HG03025 (cell line): ENCODE results near the gene SLC4A1.

Experiments
- ATAC-seq: cut with Tn5 transposase; IDR thresholded peaks from one replicate; pipeline ENCODE4 v1.9.1; 2021; ENCODE audit warnings: mild to moderate bottlenecking, moderate library complexity; ENCODE audit not compliant: unreplicated experiment, low FRiP score

The SLC4A1 gene

DNA sequence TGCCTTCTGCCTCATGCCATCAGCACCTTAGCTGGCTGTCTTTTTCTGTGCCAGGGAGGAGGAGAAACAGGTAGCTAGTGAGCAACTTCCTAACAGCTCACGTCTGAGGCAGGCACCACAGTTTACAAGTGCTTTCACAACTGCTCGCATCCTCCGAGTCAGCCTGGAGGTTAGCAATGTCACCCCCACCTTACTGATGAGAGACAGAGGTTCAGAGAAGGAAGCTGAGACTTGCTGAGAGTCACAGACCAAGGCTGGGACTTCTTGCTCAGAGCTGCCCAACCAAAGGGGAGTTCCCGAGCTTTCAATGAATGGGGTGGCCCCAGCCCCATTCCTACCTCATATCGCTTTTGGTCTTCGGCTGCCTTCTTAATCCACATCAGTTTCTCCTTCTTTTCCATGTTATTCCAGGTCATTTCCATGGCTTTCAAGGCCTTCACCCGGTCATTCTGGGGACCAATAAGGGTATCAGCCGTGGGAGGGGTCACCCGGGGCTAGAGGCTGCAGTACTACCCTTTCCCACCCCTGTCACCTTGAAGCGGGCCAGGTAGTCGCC, 58.1 kb downstream of the SLC4A1 start:
- no peak for ATAC-seq

DNA sequence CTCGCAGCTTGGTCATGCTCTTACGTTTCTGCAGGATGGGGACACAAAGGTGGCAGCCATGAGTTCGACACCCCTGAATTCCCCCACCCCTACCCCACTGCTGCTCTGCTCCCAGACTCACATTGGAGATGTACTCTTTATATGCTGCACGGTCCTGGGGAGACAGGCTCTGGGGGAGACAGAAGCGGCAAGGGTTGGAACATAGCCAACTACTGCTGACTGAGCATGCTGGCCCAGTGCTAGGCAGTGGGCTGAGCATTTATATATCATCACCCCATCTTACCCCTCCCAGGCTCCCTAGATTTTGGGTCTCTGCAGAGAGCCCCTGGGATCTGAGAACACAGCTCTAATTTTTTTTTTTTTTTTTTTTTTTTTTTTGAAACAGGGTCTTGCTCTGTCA, 60.2 kb downstream of the SLC4A1 start:
- no peak for ATAC-seq

DNA sequence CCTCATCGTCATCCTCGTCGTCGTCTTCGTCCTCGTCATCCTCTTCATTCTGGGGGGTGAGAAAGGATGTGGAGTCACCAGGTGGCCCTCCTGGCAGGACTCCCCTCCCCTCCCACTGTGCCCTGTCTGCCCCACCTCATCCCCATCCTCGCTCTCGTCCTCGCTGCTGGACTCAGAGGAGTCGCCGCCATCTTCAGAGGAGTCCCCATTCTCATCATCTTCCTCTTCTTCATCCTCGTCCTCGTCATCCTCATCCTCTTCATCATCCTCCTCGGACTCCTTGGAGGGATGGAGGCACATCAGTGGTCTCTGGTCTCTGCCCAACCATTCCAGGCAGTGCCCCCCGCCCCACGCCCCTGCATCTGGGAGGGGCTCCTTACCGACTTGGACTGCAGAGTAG, 60.6 kb downstream of the SLC4A1 start:
- ATAC-seq, result no peak

- no peak for ATAC-seq
Measured at GRCh38 chr17:44206825-44207155, 61.1 kb downstream of the SLC4A1 start.

DNA sequence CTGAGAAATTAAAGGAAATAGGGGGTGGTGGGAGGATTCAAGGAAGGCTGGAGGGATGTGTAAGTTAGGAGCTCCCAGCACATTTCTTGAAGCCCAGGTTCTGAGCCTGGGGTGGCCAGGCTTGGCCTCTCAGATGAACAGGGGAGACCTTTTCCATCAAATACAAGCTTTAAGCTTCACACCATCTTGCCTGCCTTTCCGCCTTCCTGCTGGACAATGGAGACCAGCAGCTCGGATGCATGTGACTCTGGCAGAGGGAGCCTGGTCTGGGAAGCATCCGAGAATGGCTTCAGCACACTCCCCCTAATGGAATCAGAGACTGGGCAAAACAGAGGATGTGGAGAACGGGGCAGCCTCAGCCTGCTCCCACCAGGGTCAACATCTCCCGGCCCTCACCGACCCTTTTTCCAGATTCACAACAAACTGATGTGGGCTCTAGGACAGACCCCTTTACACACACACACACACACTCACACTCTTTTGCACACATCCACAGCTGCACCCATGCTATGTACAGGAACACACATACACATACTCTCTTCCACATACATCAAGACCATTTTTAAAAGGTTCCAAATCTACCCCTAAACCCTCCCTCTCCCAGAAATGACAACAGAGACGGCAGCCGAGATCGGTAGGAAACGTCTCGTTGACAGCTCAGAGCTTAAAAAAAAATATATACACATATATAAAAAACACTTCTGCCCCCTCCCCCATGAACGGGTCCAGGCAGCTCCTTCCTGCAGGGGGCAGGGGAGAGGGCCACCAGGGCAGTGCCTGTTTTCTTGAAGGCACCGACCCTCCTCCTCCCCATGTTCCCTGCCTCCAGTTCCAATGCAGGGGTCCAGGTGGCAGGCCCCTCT, 61.7 kb downstream of the SLC4A1 start:
- no peak for ATAC-seq

DNA sequence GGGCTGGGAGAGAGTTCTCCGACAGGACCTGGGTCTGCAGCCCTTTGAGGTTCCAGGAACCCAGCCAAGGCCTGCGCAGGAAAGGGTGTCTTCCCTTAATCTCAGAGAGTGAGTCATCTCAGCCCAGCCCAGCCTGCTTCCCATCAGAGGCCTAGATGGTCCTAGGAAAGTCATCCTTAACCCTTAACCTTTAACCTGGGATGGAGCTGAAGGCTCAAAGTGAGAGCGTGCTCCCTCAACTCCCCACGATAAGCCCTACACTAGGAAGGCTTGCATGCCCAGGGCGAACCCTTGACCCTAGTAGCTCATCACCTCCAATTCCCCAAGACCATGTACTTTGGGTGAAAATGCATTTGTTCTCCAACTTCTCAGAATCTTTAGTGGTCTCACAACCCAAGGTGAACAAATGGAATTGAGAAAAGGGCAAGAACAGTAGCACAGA, 63.5 kb downstream of the SLC4A1 start:
- no peak for ATAC-seq

- ATAC-seq, result no peak
Measured at GRCh38 chr17:44203731-44204440, 64.0 kb downstream of the SLC4A1 start.

- ATAC-seq, result no peak
Measured at GRCh38 chr17:44202756-44203155, 65.2 kb downstream of the SLC4A1 start.

GRCh38 chr17:44200478-44201155, 67.3 kb downstream of the SLC4A1 start:
- peak; percentile 2 for ATAC-seq

DNA sequence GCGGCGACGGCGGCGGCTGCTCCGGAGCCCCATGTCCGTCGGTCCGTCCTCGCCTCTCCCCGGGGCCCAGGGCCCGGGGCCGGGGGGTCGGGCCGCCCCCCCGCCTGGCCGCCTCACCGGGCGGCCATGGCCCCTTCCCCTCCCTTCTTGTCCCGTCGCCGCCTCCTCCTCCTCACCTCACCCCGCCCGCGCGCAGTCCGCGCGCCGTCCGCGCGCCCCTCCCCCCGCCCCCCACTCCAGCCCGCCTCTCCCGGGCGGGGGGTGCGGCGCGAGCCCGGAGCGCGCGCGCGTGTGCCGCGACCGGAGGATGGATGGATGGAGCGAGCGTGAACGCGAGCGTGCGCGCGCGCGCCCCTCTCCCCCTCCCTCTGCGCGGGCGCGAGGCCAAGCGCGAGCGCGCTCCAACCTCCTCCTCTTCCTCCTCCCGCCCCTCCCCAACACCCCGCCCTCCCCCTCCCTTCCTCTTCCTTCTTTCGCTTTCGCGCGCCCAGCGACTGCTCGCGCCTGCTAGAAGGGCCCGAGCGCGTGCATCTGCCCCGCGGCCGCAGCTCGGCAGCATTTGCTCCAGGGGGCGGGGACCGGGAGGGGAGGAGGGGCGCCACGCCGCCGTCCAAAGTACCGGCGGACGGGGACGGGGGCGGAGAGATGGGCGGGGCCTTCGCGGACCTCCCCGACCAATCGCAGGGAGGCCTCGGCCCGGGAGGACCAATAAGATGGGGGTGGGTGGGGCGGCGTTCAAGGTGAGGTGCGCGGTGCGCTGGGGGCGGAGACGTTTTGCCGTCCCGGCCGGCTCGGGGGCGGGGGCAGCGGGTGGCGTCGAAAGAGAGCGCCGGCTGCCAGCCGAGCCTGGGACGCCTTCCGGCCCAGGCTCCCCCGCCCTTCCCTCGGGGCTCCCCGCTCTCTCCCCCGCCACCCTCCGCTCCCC, 68.1 kb downstream of the SLC4A1 start, which contains the start of gene ATXN7L3:
ATXN7L3 (minus strand) TSS at position 332 of the 925 bp plus-strand sequence. CDS start 1,814 bp downstream, outside the sequence.
- peak; percentile 50 for ATAC-seq

DNA sequence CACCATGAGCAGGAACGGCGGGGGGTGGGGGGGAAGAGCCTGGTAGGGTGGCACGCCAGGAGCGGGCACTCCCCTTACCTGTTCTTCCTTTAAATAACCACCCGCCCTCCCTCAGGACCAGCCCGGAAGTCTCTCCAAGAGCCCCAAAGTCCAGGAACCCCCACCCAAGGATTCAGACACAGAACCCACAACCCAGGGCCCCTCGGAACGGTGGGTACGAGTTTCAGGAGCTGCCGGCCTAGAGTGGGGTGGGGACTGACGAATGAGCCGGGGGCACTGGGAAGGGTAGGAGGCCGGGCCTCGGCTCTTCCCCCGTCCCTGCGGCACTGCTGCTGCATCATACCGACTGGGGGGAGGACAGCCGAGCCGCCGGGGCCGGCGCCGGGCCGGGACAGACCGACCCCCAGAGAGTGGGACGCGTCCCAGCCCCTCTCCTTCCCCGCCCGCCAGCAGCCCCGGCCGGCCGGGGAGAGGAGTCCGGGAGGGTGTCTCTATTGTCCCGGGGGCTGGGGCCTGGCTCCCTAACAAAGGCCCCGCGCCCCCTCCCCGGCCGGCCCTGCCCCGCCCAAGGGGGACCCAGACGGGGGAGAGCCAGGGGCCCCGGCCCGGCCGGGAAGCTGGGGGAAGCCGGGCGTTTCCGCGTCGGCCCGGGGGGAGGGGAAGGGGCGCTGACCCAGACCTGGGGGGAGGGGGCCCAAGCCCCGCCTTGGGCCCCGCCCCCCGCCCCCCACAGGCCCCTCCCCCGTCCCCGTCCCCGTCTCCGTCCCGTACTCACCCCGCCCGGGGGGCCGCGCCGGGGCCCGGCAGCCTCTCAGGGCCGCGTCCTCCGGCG, 69.0 kb downstream of the SLC4A1 start:
- ATAC-seq, result peak; percentile 18
